ENCODE measurements around the gene TNKS1BP1.

The TNKS1BP1 gene

DNA sequence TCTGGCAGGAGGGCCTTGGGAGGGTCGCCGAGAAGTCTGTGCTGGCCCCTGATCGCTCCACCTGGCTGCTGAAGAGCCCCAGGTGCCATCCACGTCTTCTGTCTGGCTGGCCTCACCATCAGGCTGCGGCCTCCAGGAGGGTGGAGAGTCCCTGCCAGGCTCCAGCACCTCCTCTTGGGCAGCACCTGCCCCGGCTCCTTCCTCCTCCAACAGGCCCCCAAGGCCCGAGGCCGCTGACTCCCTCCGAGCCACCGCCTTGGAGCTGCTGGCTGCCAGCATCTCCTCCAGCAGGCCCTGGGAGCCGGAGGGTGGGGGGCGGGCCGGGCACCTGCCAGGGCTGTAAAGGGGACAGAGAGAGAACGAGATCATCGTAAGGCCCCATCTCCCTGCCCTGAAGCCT is 22.3 kb downstream of the TNKS1BP1 start:
- TF ChIP-seq CTCF (conservative IDR thresholded peaks at IDR 0.05; ENCODE audit: low read depth, low read length) = no peak
- Histone ChIP-seq H3K36me3 (ENCODE audit: insufficient read depth) (no peaks in the 10 kb centered on the region), H3K4me1 (ENCODE audit: low read depth, poor library complexity, severe bottlenecking) (no peaks in the 10 kb centered on the region), H3K27ac (no peak overlapping the region), H3K9ac (no peak overlapping the region), H4K20me1 (ENCODE audit: insufficient read depth) (no peaks in the 10 kb centered on the region), H3K4me3 (IDR thresholded peaks at IDR 0.05; ENCODE audit: insufficient read depth, low read depth, low read length) (no peak overlapping the region), H3K27me3 (ENCODE audit: insufficient read depth, low read depth) (no peaks in the 10 kb centered on the region), H2AFZ (ENCODE audit: low read depth) (no peak overlapping the region), H3K79me2 (ENCODE audit: insufficient read depth, low read depth) (no peaks in the 10 kb centered on the region), H3K4me2 (no peak overlapping the region)

DNA sequence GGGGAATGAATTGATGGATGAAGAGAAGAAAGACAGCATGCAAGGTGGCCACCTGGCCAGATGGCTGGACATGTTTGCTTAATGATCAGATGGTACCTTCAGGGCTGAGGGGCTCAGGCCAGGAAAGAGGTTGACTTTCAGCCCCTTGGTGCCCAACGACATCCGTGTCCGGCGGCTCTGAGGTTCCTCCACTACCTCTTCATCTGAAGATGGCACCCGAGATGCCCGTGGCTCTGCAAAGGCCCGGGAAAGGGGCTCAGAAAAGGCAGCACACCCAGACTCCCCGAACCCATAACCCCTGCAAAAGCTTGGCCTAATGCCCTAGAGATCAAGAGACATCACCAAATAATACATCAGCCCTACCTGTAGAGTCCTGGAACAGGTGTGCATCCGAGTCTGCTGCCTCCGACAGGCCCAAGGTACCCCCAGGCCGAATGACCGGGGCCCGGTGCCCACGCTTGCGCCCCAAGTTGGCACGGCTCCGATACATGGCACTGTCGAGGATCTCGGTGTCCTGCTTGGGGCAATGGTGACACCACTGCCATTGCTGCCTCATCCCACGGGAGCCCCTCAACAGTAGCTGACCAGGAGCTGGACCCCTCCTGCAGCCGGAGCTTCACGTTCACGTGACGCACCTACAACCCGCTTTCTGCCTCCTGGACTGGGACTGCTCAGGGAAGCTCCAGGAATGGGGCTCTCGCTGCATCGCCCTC is 22.9 kb downstream of the TNKS1BP1 start:
- H3K79me2 ChIP-seq (ENCODE audit: insufficient read depth, low read depth) = no peaks in the 10 kb centered on the region
- no peaks in the 10 kb centered on the region for H3K27me3 ChIP-seq (ENCODE audit: insufficient read depth, low read depth)
- H3K27ac ChIP-seq = no peak overlapping the region
- no peaks in the 10 kb centered on the region for H3K36me3 ChIP-seq (ENCODE audit: insufficient read depth)
- no peak overlapping the region for H2AFZ ChIP-seq (ENCODE audit: low read depth)
- no peak overlapping the region for H3K9ac ChIP-seq
- H3K4me3 ChIP-seq (IDR thresholded peaks at IDR 0.05; ENCODE audit: insufficient read depth, low read depth, low read length) = no peak overlapping the region
- no peak for TF ChIP-seq CTCF (conservative IDR thresholded peaks at IDR 0.05; ENCODE audit: low read depth, low read length)
- H4K20me1 ChIP-seq (ENCODE audit: insufficient read depth) = no peaks in the 10 kb centered on the region
- no peak overlapping the region for H3K4me2 ChIP-seq
- no peaks in the 10 kb centered on the region for H3K4me1 ChIP-seq (ENCODE audit: low read depth, poor library complexity, severe bottlenecking)

- Histone ChIP-seq H3K79me2 (ENCODE audit: insufficient read depth, low read depth) (no peaks in the 10 kb centered on the region), H3K27me3 (ENCODE audit: insufficient read depth, low read depth) (no peaks in the 10 kb centered on the region)
Observed at GRCh38 chr11:57300785-57301184, 24.0 kb downstream of the TNKS1BP1 start.

DNA sequence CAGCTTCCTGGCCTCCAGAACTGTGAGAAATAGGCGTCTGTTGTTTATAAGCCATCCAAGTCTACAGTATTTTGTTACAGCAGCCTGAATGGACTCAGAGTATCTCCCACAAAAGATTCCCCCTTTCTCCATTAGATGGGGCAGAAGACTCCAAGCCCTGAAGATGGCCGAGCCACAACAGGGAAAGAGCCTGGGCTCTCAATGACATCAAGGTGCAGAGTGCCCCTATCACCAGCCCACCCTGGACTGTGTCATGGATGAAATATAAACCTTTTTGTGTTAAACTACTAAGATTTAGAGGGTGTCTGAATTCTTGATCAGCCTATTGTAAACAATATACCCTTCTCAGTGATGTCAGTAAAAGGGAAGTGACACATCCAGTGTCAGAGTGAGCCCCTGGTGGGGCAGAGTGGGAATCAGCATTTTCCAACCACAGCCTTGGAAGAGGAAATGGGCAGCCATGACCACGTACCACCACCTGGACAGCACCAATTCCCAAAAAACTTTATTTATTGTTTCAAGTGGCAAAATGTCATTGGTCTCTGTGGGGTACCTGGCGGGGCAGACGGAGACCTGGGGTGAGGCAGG is 25.5 kb downstream of the TNKS1BP1 start:
- no peak overlapping the region for H3K27ac ChIP-seq
- H3K9ac ChIP-seq = no peak overlapping the region
- H4K20me1 ChIP-seq (ENCODE audit: insufficient read depth) = no peaks in the 10 kb centered on the region
- H2AFZ ChIP-seq (ENCODE audit: low read depth) = no peak overlapping the region
- H3K4me3 ChIP-seq (IDR thresholded peaks at IDR 0.05; ENCODE audit: insufficient read depth, low read depth, low read length) = no peak overlapping the region
- H3K79me2 ChIP-seq (ENCODE audit: insufficient read depth, low read depth) = no peaks in the 10 kb centered on the region
- no peaks in the 10 kb centered on the region for H3K27me3 ChIP-seq (ENCODE audit: insufficient read depth, low read depth)
- no peak overlapping the region for H3K4me2 ChIP-seq
- H3K36me3 ChIP-seq (ENCODE audit: insufficient read depth) = no peaks in the 10 kb centered on the region
- no peak for TF ChIP-seq CTCF (conservative IDR thresholded peaks at IDR 0.05; ENCODE audit: low read depth, low read length)
- H3K4me1 ChIP-seq (ENCODE audit: low read depth, poor library complexity, severe bottlenecking) = no peaks in the 10 kb centered on the region

More at GRCh38 chr11:57300785-57301184, 24.0 kb downstream of the TNKS1BP1 start:
- TF ChIP-seq CTCF (conservative IDR thresholded peaks at IDR 0.05; ENCODE audit: low read depth, low read length) = no peak
- Histone ChIP-seq H3K9ac (no peak overlapping the region), H3K27ac (no peak overlapping the region), H3K4me2 (no peak overlapping the region), H3K36me3 (ENCODE audit: insufficient read depth) (no peaks in the 10 kb centered on the region), H4K20me1 (ENCODE audit: insufficient read depth) (no peaks in the 10 kb centered on the region), H3K4me1 (ENCODE audit: low read depth, poor library complexity, severe bottlenecking) (no peaks in the 10 kb centered on the region), H3K4me3 (IDR thresholded peaks at IDR 0.05; ENCODE audit: insufficient read depth, low read depth, low read length) (no peak overlapping the region), H2AFZ (ENCODE audit: low read depth) (no peak overlapping the region)
